GM21786 (cell line): ENCODE results near the gene PRSS22.

Experiments used
- ATAC-seq: cut with Tn5 transposase; IDR thresholded peaks from one replicate; pipeline ENCODE4 v1.9.1; 2021; ENCODE audit not compliant: unreplicated experiment

Gene PRSS22

DNA sequence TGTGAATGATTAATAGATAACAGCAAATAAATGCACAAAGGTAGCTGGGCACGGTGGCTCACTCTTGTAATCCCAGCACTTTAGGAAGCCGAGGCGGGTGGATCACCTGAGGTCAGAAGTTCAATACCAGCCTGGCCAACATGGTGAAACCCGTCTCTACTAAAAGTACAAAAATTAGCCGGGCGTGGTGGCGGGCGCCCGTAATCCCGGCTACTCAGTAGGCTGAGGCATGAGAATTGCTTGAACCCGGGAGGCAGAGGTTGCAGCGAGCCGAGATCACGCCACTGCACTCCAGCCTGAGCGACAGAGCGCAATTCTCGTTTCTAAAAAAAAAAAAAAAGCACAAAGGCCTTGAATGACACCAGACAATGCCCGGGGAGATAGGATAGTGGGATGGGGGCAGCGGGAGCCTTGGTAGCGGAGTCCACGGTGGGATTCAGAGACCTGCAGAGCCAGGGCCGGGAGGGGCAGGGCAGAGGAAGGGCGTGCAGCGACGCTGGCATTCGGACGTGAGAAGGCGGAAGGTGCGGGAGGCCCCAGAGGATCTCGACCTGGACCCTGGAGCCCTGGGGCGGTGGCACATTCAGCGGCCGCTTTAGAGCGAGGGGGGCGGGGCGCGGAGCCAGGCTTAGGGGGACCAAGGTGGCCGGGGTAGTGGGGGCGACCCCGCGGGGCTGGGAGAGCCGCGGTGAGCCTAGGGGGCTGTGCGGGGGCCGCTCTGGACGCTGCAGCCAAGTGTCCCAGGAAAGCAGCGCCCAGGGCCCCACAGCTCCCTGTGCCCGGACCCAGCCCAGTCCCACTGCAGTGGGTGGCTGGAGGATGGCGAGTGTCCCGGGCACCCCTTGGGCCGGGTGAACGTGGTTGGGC, 24.0 kb upstream of the PRSS22 start:
- no peak for ATAC-seq

DNA sequence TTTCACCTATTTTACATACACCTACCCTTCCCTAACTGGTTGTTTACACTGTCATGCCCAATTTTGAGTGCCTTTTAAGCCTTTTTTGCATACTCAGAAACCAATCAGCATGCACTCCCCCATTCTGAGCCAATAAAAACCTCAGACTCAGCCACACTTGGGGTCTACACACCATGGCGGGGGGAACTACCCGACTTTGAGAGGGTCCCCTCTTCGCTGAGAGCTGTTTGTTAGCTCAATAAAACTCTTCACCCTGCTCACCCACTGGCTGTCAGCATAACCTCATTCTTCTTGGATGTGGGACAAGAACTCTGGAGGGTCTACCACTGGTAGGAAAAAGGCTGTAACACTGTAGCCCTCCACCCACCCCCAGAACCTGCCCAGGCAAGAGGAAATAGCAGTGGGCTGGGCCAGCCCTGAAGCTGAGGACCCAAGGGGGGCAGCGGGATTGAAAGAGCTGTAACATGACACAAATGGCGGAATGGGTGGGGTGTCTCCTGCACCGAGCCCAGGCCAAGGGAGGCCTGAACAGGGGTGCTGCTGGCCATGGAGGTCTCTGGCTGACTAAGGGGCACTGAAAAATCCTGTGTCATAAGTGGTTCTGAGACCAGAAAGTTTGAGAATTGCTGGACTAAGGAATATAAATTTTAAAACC, 22.0 kb upstream of the PRSS22 start:
- ATAC-seq = no peak

DNA sequence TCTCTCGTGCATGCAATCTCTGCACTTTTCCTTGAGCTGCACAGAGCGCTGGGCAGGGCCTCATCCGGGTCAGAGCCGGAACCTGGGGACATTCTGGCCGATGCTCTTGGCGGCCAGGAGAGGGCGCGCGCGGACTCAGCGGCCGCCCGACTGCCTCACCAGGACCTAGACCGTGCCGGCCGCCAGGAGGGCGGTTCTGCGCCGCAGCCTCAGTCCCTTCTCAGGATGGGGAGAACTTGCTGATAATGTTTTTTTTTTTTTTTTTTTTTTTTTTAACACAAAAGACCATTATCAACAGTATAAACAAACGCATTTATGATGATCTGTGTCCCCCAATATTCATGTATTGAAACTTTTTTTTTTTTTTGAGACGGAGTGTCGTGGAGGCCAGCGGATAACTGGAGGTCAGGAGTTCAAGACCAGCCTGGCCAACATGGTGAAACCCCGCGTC, 17.0 kb upstream of the PRSS22 start:
- no peak for ATAC-seq

DNA sequence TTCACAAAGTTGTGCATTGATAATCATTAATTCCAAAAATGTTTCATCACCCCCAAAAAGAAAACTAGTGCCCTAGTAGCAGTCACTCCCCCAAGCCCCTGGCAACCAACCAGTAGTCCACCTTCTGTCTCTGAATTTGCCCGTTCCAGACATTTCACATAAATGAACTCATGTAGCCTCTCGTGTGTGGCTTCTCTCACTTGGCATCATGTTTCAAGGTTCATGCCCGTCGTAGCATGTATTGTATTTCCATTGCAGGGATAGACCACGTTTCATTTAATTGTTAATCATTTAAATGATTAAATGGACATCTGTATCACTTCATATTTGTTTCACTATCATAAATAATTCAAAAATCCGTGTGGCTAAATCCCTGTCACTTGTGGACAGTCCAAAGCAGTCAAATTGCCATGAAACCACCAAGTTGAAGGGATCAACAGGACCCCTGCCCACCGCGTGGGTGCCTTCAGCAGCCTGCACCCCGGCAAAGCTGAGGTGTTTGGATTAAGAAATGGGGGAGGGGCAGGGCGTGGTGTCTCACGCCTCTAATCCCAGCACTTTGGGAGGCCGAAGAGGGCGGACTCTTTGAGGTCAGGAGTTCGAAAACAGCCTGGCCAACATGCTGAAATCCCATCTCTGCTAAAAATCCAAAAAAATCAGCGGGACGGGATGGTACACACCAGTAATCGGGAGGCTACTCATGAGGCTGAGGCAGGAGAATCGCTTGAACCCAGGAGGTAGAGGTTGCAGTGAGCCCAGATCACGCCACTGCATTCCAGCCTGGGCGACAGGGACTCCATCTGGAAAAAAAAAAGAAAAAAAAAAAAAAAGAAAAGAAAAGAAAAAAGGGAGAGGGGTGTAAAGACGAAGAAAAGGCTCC, 16.3 kb upstream of the PRSS22 start:
- ATAC-seq = no peak

DNA sequence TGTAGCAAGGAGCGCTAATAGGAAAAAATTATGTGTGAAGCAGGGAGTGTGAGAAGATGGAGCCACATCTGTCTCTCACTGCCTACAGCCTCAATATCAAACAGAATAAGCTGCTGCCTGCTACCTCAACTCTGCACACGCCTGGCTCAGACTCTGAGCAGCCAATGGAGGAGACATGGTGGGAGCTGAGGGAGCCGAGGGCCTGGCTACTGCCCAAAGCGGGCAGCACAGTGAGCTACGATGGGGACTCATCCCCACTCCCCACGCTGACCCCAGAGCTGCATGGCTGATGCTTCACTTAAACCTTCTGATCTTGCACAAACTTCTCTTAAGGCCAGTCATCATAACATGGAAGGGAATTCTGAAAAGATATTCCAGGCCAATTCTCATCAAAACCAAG, 14.0 kb upstream of the PRSS22 start:
- ATAC-seq = no peak

DNA sequence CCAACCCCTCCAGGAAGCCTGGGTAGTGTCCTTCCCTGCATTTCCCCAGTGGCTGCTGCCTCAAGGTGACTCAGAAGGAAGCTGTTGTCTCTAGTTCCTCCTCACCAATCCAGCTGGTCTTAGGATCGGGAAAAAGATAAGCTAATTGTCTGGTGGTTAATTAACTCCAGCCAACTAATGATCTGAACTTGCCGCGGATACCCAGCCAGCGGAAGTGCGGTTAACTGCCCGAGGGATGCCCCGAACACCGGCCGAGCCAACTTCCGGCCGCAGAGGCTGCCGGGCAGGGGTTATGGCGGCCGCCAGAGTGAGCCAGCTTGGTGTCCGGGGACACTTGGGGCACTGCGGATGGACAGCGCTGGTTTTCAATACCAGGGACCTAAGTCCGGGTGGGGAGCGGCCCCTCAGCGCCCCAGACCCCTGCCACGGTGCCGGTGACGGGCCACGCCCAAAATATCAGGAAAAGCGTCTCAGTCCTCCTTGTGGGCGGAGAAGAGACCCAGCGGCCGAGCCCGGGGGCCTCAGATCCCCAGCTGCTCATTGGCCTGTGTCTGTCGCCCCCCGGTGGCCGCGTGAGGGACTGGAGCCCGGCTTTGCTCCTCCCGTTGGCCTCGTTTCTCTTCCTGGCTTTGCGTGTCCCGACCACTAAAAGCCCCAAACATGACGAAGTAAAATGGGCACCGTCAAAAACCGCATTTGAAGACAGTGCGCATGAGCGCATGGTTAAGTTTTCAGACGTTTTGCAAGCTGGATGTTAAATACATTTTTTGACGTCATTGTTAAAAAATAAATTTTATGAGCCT, 10.2 kb upstream of the PRSS22 start:
- ATAC-seq = peak; percentile 87

DNA sequence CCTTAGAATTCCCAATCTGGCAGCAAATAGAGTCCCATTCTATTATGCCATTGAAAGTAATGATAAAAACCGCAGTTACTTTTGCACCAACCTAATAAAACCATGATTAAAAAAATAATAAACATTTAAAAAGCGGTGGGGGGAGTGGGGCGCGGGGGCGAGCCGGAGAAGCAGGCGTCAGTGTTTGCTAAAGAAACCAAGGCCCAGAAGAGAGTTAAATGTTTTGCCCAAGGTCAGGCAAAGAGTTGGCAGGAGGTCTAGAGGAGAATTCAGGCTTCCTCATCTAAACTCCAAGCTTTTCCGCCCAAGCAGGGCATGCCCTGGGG, 9.7 kb upstream of the PRSS22 start:
- no peak for ATAC-seq

DNA sequence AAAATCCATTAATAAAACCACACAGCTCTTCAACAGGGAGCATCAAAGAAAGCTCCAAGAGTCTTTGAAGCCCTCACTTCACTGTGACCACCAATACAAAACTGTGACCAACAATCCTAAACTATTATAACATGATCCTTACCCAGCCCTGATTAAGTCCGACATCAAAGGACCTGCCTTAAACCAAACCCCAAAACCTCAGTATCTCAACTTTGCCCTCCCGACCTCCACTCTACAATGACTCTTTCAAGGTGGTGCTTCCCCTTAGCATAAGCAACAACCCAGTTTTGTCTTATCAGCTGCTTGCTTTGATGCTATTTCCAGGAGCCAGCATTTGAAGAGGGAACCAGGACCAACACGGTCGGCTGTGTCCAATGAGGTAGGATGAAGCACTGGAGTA, 8.5 kb upstream of the PRSS22 start:
- ATAC-seq = no peak

DNA sequence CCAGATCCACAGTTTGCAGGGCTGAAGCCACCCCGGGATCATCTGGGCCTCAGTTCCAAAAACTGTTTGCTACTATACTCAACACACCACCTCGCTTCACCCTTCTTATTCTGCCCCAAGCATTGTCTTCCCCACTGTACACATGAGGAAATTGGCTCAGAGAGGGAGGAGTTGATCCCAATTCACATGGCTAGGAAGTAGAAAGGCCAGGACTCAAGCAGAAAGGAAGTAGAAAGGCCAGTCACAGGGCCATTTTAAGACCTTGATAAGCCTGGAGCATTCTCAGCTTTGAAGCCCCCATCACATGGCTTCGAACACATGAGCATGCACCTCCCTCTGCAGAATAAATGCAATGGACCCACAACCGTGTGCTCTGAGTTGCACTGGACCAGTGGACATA, 7.7 kb upstream of the PRSS22 start:
- ATAC-seq = no peak

DNA sequence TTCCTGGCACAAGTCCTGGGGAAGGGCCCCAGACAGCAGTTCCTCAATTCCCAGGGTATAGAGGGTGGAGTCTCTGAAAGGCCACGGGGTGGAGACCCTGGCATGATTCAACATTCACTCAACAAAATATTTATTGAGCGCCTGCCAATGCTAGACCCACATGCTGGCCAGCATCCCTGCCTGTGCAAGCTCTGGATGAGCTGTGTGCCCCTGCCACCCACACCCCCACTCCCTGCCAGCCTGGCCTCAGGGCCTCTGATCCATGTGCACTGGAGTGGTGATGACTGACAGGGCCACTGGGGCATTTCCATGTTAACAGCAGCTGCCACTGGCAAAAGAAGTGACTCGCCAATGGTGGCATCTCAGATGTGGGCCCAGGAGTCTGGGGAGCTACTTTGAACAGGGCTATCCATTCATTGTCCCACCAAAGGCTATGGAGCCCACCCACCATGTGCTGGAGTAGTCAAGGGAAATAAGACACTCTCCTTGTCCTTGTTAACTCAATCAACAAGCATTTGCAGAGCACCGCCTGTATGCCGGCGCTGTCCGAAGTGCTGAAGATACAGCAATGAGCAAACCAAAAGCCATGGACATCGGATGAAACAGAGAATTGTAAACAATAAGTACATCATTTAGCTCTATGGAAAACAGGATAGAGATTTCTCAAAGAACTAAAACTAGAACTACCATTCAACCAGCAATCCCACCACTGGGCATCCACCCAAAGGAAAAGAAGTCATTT, 3.0 kb upstream of the PRSS22 start:
- ATAC-seq = no peak

DNA sequence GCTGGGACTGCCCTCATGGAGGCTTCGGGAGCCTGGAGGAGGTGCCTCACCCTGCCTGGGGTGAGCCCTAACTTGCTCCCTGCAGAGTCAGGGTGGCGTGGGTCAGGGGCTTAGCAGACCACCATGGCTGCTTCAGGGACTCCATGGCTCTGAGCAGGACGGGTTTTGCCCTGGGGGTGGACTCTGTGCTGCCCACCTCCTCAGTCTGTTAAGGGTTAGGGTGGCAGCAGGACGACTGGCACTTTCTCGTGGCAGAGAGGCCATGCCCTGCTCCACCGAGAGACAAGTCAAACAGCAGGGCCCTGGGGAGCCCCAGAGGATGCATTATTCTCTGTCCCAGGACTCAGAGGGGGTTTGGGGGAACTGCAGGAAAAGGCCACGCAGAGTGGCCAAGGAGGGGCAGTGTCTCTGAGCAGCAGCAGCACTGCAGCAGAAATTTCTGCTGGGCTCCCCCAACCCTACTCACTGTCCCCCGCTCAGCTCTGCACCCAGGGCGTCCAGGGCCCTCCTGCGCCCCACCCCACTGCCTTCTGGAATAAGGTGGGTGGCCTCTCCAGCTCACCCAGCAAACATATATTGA, 1.8 kb upstream of the PRSS22 start:
- ATAC-seq = no peak

DNA sequence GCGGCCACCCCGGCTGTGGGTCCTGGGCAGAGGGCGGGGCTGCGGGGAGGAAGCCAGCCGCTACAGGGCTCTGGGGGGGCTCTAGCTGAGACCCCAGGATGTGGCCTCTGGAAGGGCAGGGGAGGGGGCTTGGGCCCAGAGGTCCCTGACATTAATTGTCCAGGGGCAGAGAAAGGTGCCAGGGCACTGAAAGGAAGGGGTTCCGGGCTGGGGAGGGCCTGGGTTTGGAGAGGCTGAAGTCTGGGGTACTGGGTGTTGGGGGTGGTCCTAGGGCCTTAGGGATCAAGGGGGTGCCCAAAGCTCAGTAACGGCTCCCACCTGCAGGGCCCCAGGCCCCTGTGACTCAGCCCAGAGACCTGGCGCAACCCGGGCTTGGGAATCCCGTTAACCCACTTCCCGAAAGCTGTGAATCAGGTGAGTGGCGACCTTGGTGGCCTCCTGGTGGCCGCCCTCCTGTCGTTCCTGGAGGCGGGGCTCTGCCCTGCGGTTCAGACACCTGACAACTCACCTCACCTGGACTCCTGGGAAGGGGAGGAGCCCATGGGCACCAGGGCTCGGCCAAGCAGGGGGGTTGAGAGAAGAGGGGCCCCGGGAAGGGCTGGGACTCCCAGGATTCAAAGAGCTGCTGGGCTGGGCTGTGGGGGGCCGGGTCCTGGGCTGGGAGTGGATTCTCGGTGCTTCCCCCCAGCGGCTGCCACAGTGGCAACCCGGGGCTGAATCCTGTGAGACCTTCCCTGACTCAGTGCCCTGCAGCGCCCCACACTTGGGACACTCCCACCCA, 465 bp upstream of the PRSS22 start:
- no peak for ATAC-seq

DNA sequence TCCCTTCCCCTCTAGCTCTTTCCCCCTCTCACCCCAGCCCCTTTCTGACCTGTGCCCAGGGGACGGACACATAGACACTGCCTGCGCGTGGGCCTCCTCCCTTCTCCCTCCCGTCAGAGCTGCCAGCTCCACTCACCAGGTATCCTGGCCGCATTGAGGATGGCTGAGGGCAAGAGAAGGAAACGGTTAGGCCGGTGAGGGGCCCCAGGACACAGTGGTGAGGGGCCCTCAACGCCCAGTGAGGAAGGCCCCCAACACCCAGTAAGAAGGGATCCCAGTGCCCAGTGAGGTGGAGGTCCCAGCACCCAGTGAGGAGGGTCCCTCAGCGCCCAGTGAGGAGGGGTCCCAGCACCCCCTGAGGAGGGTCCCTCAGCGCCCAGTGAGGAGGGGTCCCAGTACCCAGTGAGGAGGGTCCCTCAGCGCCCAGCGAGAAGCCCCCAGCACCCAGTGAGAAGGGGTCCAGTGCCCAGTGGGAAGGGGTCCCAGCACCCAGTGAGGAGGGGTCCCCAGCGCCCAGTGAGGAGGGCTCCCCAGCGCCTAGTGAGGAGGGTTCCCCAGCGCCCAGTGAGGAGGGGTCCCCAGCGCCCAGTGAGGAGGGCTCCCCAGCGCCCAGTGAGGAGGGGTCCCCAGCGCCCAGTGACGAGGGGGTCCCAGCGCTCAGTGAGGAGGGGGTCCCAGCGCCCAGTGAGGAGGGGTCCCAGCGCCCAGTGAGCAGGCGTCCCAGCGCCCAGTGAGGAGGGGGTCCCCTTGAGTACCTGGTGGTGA, 1.1 kb downstream of the PRSS22 start:
- no peak for ATAC-seq

DNA sequence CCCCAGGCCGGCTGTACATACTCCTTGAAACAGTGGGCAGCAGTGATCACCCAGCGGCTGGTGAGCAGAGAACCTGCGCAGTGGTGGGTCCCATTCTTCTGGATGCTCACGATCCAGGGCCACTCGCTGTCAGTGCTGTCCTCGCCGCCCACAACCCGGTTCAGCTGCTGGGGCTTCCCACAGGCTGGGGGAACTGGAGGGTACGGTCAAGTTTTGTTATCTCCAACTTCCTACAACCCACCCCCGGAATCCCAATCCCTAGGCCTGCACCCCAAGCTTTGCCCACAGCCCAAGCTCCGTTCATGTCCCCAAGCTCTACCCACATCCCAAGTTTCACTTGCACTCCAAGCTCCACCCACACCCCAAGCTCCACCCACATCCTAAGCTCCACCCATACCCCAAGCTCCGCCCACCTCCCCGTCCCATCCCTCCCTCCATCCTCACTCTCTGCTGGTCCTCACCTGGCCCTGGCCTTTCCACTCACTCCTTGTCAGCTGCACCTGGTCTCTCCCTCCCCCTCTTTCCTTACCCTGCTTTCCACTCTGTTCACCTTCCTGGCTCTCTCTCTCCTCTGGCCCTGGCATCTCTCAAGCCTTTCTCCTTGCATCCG, 1.8 kb downstream of the PRSS22 start:
- no peak for ATAC-seq

DNA sequence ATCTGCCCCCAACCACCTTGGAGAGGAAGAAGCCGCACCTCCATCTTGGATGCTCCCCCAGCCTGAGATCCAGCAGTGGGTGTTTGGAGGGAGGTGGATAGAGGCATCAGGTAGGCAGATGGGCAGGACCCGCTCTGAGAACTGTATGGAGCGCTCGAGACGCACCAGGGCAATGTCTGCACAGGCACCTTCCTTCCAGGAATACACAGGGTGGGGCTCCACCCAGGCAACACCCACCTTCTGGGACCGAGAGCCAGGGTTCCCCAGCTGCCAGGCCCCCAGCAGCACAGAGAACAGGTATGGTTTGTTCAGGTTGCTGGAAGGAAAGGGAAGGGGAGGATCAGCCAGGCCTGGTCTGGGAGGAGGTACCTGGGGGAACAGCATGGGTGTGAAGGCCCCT, 2.4 kb downstream of the PRSS22 start:
- ATAC-seq = no peak

DNA sequence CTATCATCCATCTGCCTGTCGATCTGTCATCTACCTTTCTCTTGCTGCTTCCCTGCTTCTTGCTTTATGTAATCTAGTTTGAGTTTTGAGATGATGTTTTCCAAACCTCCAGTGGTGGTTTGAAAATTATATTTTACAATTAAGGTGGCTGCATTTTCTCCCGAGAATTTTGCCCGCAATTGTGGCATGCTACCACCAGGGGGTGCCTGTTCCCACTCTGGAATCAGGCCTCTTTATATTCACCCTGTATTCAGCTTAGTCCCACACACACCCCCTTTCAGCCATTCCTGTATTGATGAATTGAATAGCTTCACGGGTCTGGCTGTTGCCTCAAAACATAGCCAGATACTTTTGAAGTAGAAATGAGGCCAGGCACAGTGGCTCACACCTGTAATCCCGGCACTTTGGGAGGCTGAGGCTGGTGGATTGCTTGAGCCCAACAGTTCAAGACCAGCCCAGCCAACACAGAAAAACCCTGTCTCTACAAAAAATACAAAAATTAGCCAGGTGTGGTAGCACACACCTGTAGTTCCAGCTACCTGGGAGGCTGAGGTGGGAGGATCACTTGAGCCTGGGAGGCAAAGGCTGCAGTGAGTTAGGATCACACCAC, 3.2 kb downstream of the PRSS22 start:
- ATAC-seq = no peak

DNA sequence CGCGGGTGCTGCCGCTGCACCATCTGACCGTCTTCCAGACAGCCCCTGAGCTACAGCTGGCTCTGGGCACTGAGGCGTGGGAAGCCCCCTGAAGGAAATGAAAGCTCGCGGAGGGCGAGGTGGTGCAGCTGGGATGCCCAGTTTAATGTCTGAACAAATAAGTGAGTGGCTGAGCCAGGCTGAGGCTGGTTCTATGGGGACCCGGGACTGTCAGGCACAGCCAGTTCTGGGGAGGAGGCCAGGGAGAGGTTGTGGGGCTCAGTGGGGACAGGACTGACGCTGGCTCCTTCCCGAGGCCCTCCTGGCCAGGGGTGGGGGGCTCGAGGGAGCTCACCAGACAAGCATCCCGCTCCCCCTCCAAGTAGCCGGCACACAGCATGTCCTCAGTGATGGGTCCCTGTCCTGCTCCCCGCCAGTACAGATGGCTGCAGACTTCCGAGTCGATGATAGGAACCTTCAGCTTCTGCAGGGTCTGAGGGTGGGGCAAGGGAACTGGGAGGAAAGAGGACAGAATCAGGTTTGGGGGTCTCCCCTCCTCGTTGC, 4.4 kb downstream of the PRSS22 start:
- ATAC-seq = no peak
